Fibroblast of pulmonary artery (primary cell): ENCODE measurements around the gene SNAPC2.
"Not testable (repeated sequence)": the region's sequence is repeated elsewhere in the genome, so short reads cannot be mapped to it uniquely, and the experiment has no call there.

Experiments used
- DNase-seq: peaks from one replicate; pipeline ENCODE4 v3.0.0-alpha.2; 2010; ENCODE audit warnings: low read depth
- H3K4me3 ChIP-seq: replicated peaks from 2 replicates; pipeline ENCODE4 v1.5.1; 2011; ENCODE audit warnings: low read depth, mild to moderate bottlenecking, control low read depth, low read length, moderate library complexity
- CTCF ChIP-seq: IDR thresholded peaks from 2 replicates; pipeline ENCODE4 v1.5.1; 2011; ENCODE audit warnings: mild to moderate bottlenecking, control low read depth, low read length, inconsistent platforms; ENCODE audit errors: missing control alignments

Gene SNAPC2

GRCh38 chr19:7953576-7953975, 33.4 kb downstream of the SNAPC2 start:
- DNase-seq: peak; percentile 12
- no peak overlapping the region for H3K4me3 ChIP-seq
- no peak for TF ChIP-seq CTCF

GRCh38 chr19:7955696-7956095, 35.6 kb downstream of the SNAPC2 start:
- H3K4me3 ChIP-seq: no peak overlapping the region
- TF ChIP-seq CTCF: no peak
- no peak for DNase-seq

- TF ChIP-seq CTCF: no peak
These were observed 39.1 kb downstream of the SNAPC2 start for GRCh38 chr19:7959211-7959610.

DNA sequence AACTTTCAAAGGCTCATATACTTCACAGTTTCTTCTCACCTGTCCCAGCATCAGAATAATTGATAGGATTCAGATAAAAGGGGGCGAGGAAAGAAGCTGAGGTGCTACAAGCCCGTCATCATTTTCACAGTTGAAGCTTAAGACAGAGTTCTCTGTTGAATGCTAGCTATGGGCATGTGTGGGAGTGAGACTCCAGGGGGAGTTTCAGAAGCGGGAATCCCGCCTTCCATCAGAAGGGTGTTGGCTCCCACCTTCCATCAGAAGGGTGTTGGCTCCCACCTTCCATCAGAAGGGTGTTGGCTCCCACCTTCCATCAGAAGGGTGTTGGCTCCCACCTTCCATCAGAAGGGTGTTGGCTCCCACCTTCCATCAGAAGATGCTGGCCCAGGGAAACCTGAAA, 40.9 kb downstream of the SNAPC2 start:
- H3K4me3 ChIP-seq, DNase-seq: not testable (repeated sequence)

More at GRCh38 chr19:7959211-7959610, 39.1 kb downstream of the SNAPC2 start:
- no peak for DNase-seq
- H3K4me3 ChIP-seq: no peak overlapping the region

GRCh38 chr19:7961920-7962626, 41.9 kb downstream of the SNAPC2 start:
- DNase-seq: no peak
- TF ChIP-seq CTCF: no peak
- H3K4me3 ChIP-seq: no peak overlapping the region

GRCh38 chr19:7962644-7963268, 42.6 kb downstream of the SNAPC2 start:
- DNase-seq: no peak
- no peak overlapping the region for H3K4me3 ChIP-seq
- no peak for TF ChIP-seq CTCF

- DNase-seq: no peak
- TF ChIP-seq CTCF: no peak
- no peak overlapping the region for H3K4me3 ChIP-seq
These were observed 43.4 kb downstream of the SNAPC2 start for GRCh38 chr19:7963566-7963965.
